ENCODE results near the gene SLC1A2.

SLC1A2 gene

DNA sequence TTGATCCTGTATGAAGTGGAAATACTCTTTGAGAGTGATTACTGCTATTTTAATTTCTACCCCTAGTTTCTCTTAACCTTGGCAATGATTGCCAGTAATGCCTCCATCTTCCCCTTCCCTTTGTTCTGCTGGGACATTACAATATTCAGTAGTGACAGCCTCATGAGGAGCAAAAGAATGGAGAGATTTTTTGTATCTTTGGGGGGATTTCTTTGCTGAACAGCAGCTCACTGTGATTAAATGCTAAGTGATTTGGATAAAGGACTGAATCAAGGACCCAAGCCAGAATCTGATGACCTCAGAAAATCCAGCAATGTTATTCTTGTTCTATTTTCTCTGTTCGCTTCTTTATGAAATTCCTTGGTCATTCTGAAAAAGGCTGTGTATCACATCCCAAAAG is 7.0 kb upstream of the SLC1A2 start:
- no peaks in the 10 kb centered on the region for H3K9me3 ChIP-seq (ENCODE audit: control insufficient read depth, low read length)
- H3K9ac ChIP-seq (ENCODE audit: low read length): no peak overlapping the region
- no peaks in the 10 kb centered on the region for H3K4me1 ChIP-seq (ENCODE audit: control insufficient read depth, insufficient read depth, low read length)
- no peak overlapping the region for H3K4me3 ChIP-seq (ENCODE audit: low read length)
- no peaks in the 10 kb centered on the region for H3K36me3 ChIP-seq (ENCODE audit: control insufficient read depth, insufficient read depth, low read length)
- peaks cover 8% of the 10 kb centered on the region for H3K27me3 ChIP-seq (ENCODE audit: control insufficient read depth, insufficient read depth, low read length)

DNA sequence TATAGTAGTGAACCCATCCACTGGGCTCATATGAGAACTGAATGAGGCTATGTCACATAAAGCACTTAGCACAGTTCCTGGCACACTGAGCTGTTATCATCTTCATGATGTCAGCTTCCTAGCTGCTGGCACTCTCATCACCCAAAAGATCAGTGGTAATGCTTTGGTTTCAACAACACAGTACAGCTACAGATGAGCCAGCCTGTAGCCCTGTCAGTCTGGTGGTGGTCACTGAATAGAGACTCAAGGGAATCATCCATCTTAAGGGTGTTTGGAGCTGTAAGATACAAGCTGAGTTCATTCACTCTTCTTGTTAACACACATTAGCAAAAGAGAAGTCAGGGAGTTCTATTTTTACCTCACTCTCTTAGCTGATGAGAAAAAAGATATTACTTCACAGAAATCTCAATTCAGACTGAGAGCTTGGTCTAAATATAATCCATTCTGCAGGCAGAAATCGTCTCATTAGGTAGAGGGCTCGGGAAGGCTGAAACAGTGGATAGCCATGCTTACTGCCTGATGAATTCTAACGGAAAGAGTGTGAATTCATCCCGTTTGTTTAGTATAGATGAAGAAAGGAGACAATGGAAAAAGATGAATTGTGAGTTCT is 6.3 kb upstream of the SLC1A2 start:
- H3K27me3 ChIP-seq (ENCODE audit: control insufficient read depth, insufficient read depth, low read length): peaks cover 14% of the 10 kb centered on the region
- H3K9ac ChIP-seq (ENCODE audit: low read length): no peak overlapping the region
- no peak overlapping the region for H3K4me3 ChIP-seq (ENCODE audit: low read length)

DNA sequence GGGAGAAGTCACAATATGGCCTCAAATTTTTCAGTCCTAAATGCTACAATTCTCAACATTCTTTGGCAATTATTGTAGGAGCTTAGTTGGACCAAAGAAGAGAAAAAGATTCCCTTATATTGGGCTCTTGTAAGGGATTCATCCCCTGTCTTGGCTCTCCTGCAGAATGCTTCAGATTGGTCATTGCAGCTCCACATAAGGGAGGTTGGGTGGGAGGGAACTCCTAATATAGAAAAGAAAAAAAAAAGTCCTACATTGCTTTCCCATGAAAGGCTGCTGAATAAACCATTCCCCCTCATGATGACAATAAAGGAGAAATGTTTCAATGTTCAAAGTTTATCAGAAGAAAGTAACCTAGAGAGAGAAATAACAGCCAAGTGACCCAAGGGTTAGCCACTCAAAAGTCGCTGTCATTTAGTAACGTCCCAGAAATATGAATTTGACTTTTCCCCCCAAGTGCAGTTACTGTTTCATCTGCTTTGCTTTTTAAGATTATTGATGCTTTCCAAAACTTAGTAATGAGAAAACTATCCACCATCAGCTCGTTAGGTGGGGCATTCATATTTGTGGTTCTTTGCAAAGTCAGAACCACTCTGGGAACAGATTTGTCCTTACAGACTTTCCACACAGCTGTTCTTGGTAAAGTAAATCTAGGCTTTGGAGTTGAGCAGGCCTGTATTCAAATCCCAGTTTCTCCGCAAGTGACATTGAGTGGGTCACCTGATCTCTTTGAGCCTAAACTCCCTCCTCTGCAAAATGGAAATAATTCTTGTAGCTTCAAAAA is 5.0 kb upstream of the SLC1A2 start:
- peaks cover 28% of the 10 kb centered on the region for H3K27me3 ChIP-seq (ENCODE audit: control insufficient read depth, insufficient read depth, low read length)
- H3K9ac ChIP-seq (ENCODE audit: low read length): no peak overlapping the region
- H3K36me3 ChIP-seq (ENCODE audit: control insufficient read depth, insufficient read depth, low read length): no peaks in the 10 kb centered on the region
- no peak overlapping the region for H3K4me3 ChIP-seq (ENCODE audit: low read length)
- H3K4me1 ChIP-seq (ENCODE audit: control insufficient read depth, insufficient read depth, low read length): peaks cover 10% of the 10 kb centered on the region
- no peaks in the 10 kb centered on the region for H3K9me3 ChIP-seq (ENCODE audit: control insufficient read depth, low read length)

More for the DNA sequence above, 6.3 kb upstream of the SLC1A2 start:
- Histone ChIP-seq H3K4me1 (ENCODE audit: control insufficient read depth, insufficient read depth, low read length) (no peaks in the 10 kb centered on the region), H3K9me3 (ENCODE audit: control insufficient read depth, low read length) (no peaks in the 10 kb centered on the region), H3K36me3 (ENCODE audit: control insufficient read depth, insufficient read depth, low read length) (no peaks in the 10 kb centered on the region)

DNA sequence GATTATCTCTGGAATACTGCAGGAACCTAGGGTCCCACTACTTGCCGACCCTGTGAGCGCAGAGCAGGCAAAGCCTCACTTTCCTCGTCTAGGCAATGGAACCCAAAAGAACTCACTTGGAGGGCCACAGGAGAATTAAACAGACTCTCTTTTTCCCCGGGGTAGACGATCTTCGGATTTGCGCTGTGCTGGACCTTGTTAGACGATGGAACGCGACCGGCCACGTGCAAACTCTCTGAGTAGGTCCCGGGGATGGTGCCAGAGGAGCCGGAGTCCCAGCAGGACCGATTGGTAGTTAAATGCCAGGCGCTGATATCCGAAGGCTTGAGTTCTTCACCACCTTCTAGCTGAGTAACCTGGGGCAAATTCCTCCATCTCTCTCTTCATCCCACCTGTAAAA is 1.0 kb upstream of the SLC1A2 start:
- Histone ChIP-seq H3K9me3 (ENCODE audit: control insufficient read depth, low read length) (no peaks in the 10 kb centered on the region), H3K36me3 (ENCODE audit: control insufficient read depth, insufficient read depth, low read length) (no peaks in the 10 kb centered on the region), H3K4me3 (ENCODE audit: low read length) (no peak overlapping the region), H3K27me3 (ENCODE audit: control insufficient read depth, insufficient read depth, low read length) (peaks cover 66% of the 10 kb centered on the region), H3K9ac (ENCODE audit: low read length) (no peak overlapping the region), H3K4me1 (ENCODE audit: control insufficient read depth, insufficient read depth, low read length) (peaks cover 10% of the 10 kb centered on the region)

DNA sequence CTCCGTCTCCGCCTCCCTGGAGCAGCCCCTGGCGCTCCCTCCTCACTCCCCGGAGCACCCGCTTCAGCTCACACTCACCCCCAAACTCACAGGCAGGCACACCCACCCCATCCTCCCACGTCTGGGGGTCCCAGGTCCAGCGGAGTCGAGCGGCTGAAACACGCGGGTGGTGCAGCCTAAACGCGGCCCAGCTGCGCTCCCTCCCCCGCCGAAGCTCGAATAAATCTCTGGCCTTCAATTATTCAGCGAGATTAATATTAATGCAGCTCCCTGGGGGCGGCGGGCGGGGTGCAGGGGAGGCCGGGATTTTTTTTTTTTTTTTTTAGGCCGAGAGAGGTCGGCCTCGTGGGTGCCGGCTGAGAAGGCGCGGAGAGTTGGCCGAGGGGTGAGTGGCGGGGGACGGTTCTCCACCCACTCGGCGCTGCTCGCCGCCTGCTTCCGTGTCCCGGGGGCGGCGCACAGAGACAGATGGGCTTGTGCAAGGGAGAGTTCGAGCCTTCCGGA is 524 bp upstream of the SLC1A2 start:
- no peaks in the 10 kb centered on the region for H3K9me3 ChIP-seq (ENCODE audit: control insufficient read depth, low read length)
- H3K27me3 ChIP-seq (ENCODE audit: control insufficient read depth, insufficient read depth, low read length): peaks cover 70% of the 10 kb centered on the region
- H3K4me3 ChIP-seq (ENCODE audit: low read length): no peak overlapping the region
- no peaks in the 10 kb centered on the region for H3K36me3 ChIP-seq (ENCODE audit: control insufficient read depth, insufficient read depth, low read length)
- H3K4me1 ChIP-seq (ENCODE audit: control insufficient read depth, insufficient read depth, low read length): peaks cover 10% of the 10 kb centered on the region
- no peak overlapping the region for H3K9ac ChIP-seq (ENCODE audit: low read length)

DNA sequence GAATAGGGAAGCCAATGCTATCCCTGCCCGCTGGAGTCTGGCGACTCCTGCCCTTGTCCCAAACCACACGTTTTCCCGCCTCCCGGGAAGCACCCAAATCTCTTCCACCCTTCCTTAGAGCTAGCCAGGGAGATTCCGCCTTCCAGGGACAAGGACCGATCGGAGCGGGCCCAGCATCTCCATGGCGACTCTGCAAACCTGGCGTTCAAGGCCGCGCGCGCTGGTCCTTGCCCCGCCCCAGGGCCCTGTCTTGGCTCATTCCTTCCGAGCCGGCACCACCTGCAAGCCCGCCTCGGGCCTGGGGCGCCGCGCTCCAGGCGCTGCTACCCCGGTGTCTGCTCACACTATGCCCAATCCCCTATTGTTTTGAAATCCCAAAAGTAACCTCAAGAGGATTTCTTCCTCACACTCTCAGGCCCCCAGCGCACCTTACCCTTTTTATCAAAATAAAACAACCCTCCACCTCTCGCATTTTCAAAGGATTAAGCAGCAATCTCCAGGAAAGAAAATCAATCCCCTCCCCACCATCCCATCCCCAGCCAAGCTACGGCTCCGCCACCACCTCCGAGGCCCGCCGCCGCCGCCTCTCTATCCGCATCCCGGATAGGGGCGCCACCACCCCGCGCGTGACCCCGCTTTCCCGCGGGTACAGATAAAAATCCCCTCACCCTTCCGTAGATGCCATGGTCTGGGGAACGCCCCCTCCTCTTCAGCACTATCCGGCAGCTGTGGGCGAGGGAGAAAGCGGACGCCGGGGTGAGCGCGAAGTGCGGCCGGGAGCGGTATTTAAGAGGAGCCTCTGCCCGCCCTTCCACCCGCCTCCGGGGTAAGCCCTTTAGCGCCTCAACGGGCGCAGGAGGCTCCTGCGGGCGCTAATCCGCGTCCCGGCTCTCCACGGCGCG is 825 bp downstream of the SLC1A2 start:
- Histone ChIP-seq H3K36me3 (ENCODE audit: control insufficient read depth, insufficient read depth, low read length) (no peaks in the 10 kb centered on the region), H3K27me3 (ENCODE audit: control insufficient read depth, insufficient read depth, low read length) (peaks cover 72% of the 10 kb centered on the region), H3K4me3 (ENCODE audit: low read length) (no peak overlapping the region), H3K9me3 (ENCODE audit: control insufficient read depth, low read length) (no peaks in the 10 kb centered on the region), H3K9ac (ENCODE audit: low read length) (no peak overlapping the region), H3K4me1 (ENCODE audit: control insufficient read depth, insufficient read depth, low read length) (peaks cover 10% of the 10 kb centered on the region)

DNA sequence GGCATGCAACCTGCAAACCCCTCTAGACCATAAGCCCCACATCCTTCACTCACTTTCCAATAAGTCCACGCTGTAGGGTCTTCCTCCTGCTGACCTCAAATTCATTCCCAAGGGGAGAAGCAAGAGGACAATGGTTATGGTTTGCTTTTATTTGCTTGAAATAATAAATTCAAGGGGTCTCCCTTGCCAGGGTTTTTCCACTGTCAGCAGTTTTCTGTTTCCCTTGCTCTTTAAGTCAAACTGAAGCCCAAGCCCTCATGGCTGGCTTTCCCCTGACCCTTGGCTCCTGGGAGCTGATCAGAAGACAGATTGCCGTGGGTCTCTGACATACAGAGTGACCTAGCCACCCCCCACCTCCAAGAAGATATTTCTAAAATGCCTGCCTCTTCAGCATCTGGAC is 3.9 kb downstream of the SLC1A2 start:
- H3K4me1 ChIP-seq (ENCODE audit: control insufficient read depth, insufficient read depth, low read length): peaks cover 10% of the 10 kb centered on the region
- peaks cover 56% of the 10 kb centered on the region for H3K27me3 ChIP-seq (ENCODE audit: control insufficient read depth, insufficient read depth, low read length)
- H3K4me3 ChIP-seq (ENCODE audit: low read length): no peak overlapping the region
- no peak overlapping the region for H3K9ac ChIP-seq (ENCODE audit: low read length)
- H3K36me3 ChIP-seq (ENCODE audit: control insufficient read depth, insufficient read depth, low read length): no peaks in the 10 kb centered on the region
- no peaks in the 10 kb centered on the region for H3K9me3 ChIP-seq (ENCODE audit: control insufficient read depth, low read length)

DNA sequence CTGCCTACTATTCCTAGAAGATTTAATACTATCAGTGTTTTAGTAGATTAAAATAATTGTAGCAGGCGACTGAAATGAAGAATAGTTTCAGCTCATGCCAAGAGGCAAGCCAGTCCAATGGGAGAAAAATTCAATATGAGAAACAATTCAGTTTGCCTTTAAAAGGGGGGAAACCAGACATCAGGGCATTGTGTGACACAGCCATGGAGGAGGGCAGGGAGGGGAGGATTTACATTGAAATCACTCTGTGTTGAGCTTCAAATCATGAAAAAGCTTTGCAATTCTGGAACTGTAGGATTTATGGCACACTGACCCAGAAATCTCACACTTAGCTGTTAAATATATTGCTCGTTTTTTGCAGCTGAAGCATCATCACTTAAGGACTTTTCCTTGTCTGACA is 4.6 kb downstream of the SLC1A2 start:
- Histone ChIP-seq H3K4me3 (ENCODE audit: low read length) (no peak overlapping the region), H3K36me3 (ENCODE audit: control insufficient read depth, insufficient read depth, low read length) (no peaks in the 10 kb centered on the region), H3K4me1 (ENCODE audit: control insufficient read depth, insufficient read depth, low read length) (peaks cover 3% of the 10 kb centered on the region), H3K9me3 (ENCODE audit: control insufficient read depth, low read length) (no peaks in the 10 kb centered on the region), H3K9ac (ENCODE audit: low read length) (no peak overlapping the region), H3K27me3 (ENCODE audit: control insufficient read depth, insufficient read depth, low read length) (peaks cover 49% of the 10 kb centered on the region)

DNA sequence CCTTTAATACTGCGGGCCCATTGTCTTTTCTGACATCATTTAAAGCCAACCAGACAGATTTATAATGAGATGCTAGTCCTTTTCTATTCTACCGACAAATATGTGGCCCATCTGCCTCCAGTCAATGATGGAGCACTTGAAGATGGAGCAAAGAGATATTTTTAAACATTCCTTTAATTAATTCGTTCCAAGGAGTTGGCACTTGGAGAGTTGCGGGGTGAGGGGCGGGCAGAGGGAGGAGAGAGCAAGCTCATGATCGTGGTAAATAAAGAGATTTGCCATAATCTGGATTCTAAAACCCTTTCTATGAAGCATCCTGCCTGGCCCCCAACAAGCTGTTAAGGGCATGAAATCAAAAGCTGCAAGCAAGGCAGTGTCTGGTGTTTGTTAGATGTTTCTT is 5.0 kb downstream of the SLC1A2 start:
- H3K36me3 ChIP-seq (ENCODE audit: control insufficient read depth, insufficient read depth, low read length): no peaks in the 10 kb centered on the region
- H3K9me3 ChIP-seq (ENCODE audit: control insufficient read depth, low read length): no peaks in the 10 kb centered on the region
- no peak overlapping the region for H3K4me3 ChIP-seq (ENCODE audit: low read length)
- H3K9ac ChIP-seq (ENCODE audit: low read length): no peak overlapping the region
- H3K4me1 ChIP-seq (ENCODE audit: control insufficient read depth, insufficient read depth, low read length): no peaks in the 10 kb centered on the region
- peaks cover 44% of the 10 kb centered on the region for H3K27me3 ChIP-seq (ENCODE audit: control insufficient read depth, insufficient read depth, low read length)

DNA sequence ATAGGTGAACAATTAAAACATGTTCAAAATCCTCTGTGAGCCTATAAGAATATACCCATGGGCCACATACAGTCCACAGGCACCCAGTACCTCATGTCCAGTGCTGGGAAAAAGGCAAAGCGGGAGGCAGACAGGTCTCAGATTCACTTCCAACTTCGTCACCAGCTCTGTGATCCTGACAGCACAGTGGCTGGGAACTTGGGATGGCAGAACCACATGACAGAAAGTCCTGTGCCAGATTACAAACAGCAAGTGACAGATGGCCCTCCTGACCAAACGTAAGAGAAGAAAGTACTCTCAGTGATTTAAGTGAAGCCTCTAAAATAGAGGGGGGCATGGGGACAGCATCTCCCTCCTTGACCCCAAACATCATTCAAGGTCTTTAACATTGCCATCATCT is 5.8 kb downstream of the SLC1A2 start:
- H3K9ac ChIP-seq (ENCODE audit: low read length): no peak overlapping the region
- H3K9me3 ChIP-seq (ENCODE audit: control insufficient read depth, low read length): no peaks in the 10 kb centered on the region
- H3K4me3 ChIP-seq (ENCODE audit: low read length): no peak overlapping the region
- H3K36me3 ChIP-seq (ENCODE audit: control insufficient read depth, insufficient read depth, low read length): no peaks in the 10 kb centered on the region
- H3K27me3 ChIP-seq (ENCODE audit: control insufficient read depth, insufficient read depth, low read length): peaks cover 37% of the 10 kb centered on the region
- H3K4me1 ChIP-seq (ENCODE audit: control insufficient read depth, insufficient read depth, low read length): no peaks in the 10 kb centered on the region

DNA sequence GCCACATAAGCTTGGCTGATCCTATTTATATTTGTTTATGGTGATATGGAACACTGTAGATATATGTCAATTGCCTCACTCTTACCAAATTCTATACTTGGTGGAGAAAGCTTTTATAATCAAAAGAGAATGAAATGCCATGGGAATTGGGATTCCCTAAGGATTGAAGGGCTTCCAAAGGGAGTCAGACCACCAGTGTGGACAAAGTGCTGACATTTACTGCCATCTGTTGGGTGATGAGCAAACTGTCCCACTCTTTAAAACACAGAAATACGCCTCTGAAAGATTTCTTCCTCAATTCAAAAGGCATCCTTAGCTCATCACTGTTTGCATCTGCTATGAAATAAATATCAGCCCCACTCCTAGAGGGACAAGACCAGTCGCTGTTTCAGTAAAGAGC is 7.1 kb downstream of the SLC1A2 start:
- H3K27me3 ChIP-seq (ENCODE audit: control insufficient read depth, insufficient read depth, low read length): peaks cover 24% of the 10 kb centered on the region

DNA sequence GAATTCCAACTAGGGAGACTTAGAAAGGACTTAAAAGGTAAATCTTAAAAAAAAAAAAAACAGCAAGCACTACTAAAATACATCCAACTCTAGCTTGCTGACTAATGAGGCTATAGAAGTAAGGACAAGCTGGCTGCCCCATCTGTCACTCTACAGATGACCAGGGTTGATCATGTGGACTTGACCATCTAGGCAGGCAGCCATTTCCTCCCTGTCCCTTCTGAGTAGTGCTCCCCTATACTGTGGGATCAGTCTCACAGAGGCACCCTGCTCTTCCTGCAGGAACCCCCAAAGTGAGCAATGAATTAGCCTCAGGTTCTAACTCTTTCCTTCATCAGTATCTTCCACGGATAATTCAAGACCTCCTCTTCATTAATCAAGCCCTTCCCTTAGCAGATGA is 12.3 kb downstream of the SLC1A2 start:
- Histone ChIP-seq H3K4me1 (ENCODE audit: control insufficient read depth, insufficient read depth, low read length) (peaks cover 19% of the 10 kb centered on the region), H3K9me3 (ENCODE audit: control insufficient read depth, low read length) (no peaks in the 10 kb centered on the region), H3K27me3 (ENCODE audit: control insufficient read depth, insufficient read depth, low read length) (no peaks in the 10 kb centered on the region), H3K4me3 (ENCODE audit: low read length) (no peak overlapping the region), H3K36me3 (ENCODE audit: control insufficient read depth, insufficient read depth, low read length) (no peaks in the 10 kb centered on the region), H3K9ac (ENCODE audit: low read length) (no peak overlapping the region)

More for the DNA sequence above, 7.1 kb downstream of the SLC1A2 start:
- Histone ChIP-seq H3K4me1 (ENCODE audit: control insufficient read depth, insufficient read depth, low read length) (no peaks in the 10 kb centered on the region), H3K9me3 (ENCODE audit: control insufficient read depth, low read length) (no peaks in the 10 kb centered on the region), H3K9ac (ENCODE audit: low read length) (no peak overlapping the region), H3K36me3 (ENCODE audit: control insufficient read depth, insufficient read depth, low read length) (no peaks in the 10 kb centered on the region), H3K4me3 (ENCODE audit: low read length) (no peak overlapping the region)

Data from mucosa of stomach (tissue), 1 donor.